Loucy (cell line): ENCODE results near the gene BAIAP3.

Experiments
- EZH2phosphoT487 ChIP-seq: fragments of 200-600 bp; IDR thresholded peaks from 2 replicates; pipeline ENCODE4 v1.6.1; 2018; ENCODE audit warnings: antibody characterized with exemption, mild to moderate bottlenecking, moderate library complexity, borderline replicate concordance
- TF ChIP-seq, protein P1 (sequence below): fragments of 200-600 bp; sonication (generic); conservative IDR thresholded peaks from 2 replicates; pipeline ENCODE4 v1.5.1; 2014; ENCODE audit warnings: mild to moderate bottlenecking, antibody characterized with exemption, low read length

DNA sequence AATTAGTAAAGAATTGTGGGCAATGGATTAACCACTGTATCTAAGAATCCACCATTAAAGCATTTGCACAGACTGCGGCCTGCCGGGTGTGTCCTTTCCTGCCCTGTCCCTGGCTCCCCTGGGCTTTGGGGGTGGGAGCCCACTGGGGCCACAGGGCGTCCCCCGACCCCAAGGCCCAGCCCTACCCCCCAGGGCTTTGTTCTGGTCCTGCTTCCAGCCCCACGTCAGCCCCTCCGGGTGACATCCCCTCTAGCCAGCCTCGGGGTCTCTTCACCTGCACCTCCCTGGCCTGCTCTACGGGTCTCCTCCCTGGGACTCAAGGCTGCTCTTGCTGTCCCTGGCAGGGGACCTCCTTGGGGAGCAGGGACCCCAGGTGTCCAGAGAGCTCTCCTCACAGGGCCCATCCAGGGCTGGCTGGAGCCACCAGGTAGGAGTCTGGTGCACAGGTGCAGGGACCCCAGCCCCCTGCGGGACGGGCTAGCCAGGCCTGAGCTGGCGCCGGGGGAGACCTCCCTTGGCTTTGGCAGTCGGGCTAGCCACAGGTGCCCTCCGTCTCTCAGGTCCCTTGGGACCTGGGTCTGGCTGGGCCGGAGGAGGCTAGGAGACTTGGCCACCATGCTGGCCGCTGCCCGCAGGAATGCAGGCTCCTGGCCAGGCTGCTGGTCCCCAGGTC, 6.4 kb upstream of the BAIAP3 start:
- TF ChIP-seq, protein P1, sequence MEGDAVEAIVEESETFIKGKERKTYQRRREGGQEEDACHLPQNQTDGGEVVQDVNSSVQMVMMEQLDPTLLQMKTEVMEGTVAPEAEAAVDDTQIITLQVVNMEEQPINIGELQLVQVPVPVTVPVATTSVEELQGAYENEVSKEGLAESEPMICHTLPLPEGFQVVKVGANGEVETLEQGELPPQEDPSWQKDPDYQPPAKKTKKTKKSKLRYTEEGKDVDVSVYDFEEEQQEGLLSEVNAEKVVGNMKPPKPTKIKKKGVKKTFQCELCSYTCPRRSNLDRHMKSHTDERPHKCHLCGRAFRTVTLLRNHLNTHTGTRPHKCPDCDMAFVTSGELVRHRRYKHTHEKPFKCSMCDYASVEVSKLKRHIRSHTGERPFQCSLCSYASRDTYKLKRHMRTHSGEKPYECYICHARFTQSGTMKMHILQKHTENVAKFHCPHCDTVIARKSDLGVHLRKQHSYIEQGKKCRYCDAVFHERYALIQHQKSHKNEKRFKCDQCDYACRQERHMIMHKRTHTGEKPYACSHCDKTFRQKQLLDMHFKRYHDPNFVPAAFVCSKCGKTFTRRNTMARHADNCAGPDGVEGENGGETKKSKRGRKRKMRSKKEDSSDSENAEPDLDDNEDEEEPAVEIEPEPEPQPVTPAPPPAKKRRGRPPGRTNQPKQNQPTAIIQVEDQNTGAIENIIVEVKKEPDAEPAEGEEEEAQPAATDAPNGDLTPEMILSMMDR: no peak
- TF ChIP-seq EZH2phosphoT487: no peak
